GM21526 (cell line): ENCODE data around the gene CYP27A1.
"Not testable (repeated sequence)": the region's sequence is repeated elsewhere in the genome, so short reads cannot be mapped to it uniquely, and the experiment has no call there.

Experiments used
- ATAC-seq: cut with Tn5 transposase; IDR thresholded peaks from one replicate; pipeline ENCODE4 v1.9.1; 2021; ENCODE audit warnings: moderate library complexity; ENCODE audit not compliant: unreplicated experiment, low FRiP score

CYP27A1 gene

GRCh38 chr2:218829868-218830451 is 48.0 kb downstream of the CYP27A1 start:
- no peak for ATAC-seq

- no peak for ATAC-seq
These were observed 48.8 kb downstream of the CYP27A1 start for GRCh38 chr2:218830526-218831306.

- ATAC-seq, result no peak
These were observed 49.5 kb downstream of the CYP27A1 start, which contains the start of gene PRKAG3 for GRCh38 chr2:218831378-218831990. TSS of gene PRKAG3 (minus strand) at chr2:218831803.

- no peak for ATAC-seq
These were observed 50.1 kb downstream of the CYP27A1 start for GRCh38 chr2:218832081-218832480.

- ATAC-seq, result no peak
These were observed 50.6 kb downstream of the CYP27A1 start for GRCh38 chr2:218832520-218832919.

- ATAC-seq, result no peak
These were observed 51.2 kb downstream of the CYP27A1 start for GRCh38 chr2:218833023-218833609.

- ATAC-seq, result no peak
These were observed 52.7 kb downstream of the CYP27A1 start for GRCh38 chr2:218834685-218835084.

- no peak for ATAC-seq
These were observed 55.5 kb downstream of the CYP27A1 start for GRCh38 chr2:218837495-218837894.

- no peak for ATAC-seq
These were observed 57.5 kb downstream of the CYP27A1 start for GRCh38 chr2:218839430-218839829.

- ATAC-seq, result no peak
These were observed 57.9 kb downstream of the CYP27A1 start for GRCh38 chr2:218839888-218840287.

GRCh38 chr2:218844334-218844733 is 62.4 kb downstream of the CYP27A1 start:
- not testable (repeated sequence) for ATAC-seq

- ATAC-seq, result not testable (repeated sequence)
These were observed 65.0 kb downstream of the CYP27A1 start for GRCh38 chr2:218846963-218847362.

- ATAC-seq, result no peak
These were observed 67.8 kb downstream of the CYP27A1 start for GRCh38 chr2:218849721-218850120.

GRCh38 chr2:218850796-218851195 is 68.8 kb downstream of the CYP27A1 start:
- ATAC-seq, result no peak

- ATAC-seq, result no peak
These were observed 69.3 kb downstream of the CYP27A1 start for GRCh38 chr2:218851286-218851685.

GRCh38 chr2:218852911-218853667 is 71.1 kb downstream of the CYP27A1 start:
- ATAC-seq, result no peak

- ATAC-seq, result no peak
These were observed 71.8 kb downstream of the CYP27A1 start for GRCh38 chr2:218853766-218854165.

GRCh38 chr2:218854860-218855259 is 72.9 kb downstream of the CYP27A1 start:
- no peak for ATAC-seq

GRCh38 chr2:218855305-218856166 is 73.6 kb downstream of the CYP27A1 start:
- ATAC-seq, result no peak
